Activated naive CD8-positive, alpha-beta T cell treated with anti-CD3 and anti-CD28 coated beads, Interleukin-2, amount 10 ng/mL, durations not matched to agents 7 days and 5 days (primary cell): Measurements from ENCODE around the gene TNNI2. TPM values are rescaled to one million over a fixed set of nuclear protein-coding genes. Genes with fewer than 3 reads are reported as not detected.

Experiments
- ATAC-seq: fragments of 150-1000 bp; cut with Tn5 transposase; one replicate; pipeline ENCODE4 v1.10.0; 2021; ENCODE audit warnings: low read depth, moderate library complexity
- POLR2A ChIA-PET: fragments of 350-600 bp; sonication (Branson Sonifier 250); formaldehyde crosslinking; loops from one replicate; lab custom pipeline; 2021; ENCODE audit warnings: antibody characterized with exemption; lab: Charles Lee
- DNase-seq: peaks from one replicate; pipeline ENCODE4 v3.0.0; 2021
- H3K27ac Mint-ChIP-seq: one replicate; pipeline ENCODE4 v1.8.0; 2022; ENCODE audit warnings: mild to moderate bottlenecking, mixed read lengths
- H3K27me3 Mint-ChIP-seq: one replicate; pipeline ENCODE4 v1.8.0; 2022; ENCODE audit warnings: mild to moderate bottlenecking, moderate library complexity, mixed read lengths
- H3K36me3 Mint-ChIP-seq: one replicate; pipeline ENCODE4 v1.8.0; 2021; ENCODE audit warnings: mild to moderate bottlenecking, mixed read lengths
- H3K4me1 Mint-ChIP-seq: one replicate; pipeline ENCODE4 v1.8.0; 2021; ENCODE audit warnings: mixed read lengths
- H3K4me3 Mint-ChIP-seq: one replicate; pipeline ENCODE4 v1.8.0; 2022; ENCODE audit warnings: mild to moderate bottlenecking, moderate library complexity, mixed read lengths
- H3K9me3 Mint-ChIP-seq: one replicate; pipeline ENCODE4 v1.8.0; 2021; ENCODE audit warnings: mixed read lengths
- total RNA-seq, 2 experiments: library from RNA; stranded (reverse); gene quantifications; one replicate each; pipeline ENCODE4 v1.2.3, GENCODE V29; 2021

TNNI2 gene
- total RNA-seq, 2 experiments from 2014 or later = 0.67 TPM; not detected in 1

GRCh38 chr11:1847926-1848639, 9.3 kb downstream of the TNNI2 start:
- DNase-seq = no peak
- H3K27ac Mint-ChIP-seq = no peak overlapping the region
- POLR2A ChIA-PET = interaction anchor here (0.7 kb wide), 1 partner anchor 59 kb away, joined by 3 read pairs; no protein-coding TSS in a partner anchor
- no peak for ATAC-seq
- no peaks in the 10 kb centered on the region for H3K9me3 Mint-ChIP-seq
- H3K27me3 Mint-ChIP-seq = peaks cover 23% of the 10 kb centered on the region
- peaks cover 2% of the 10 kb centered on the region for H3K36me3 Mint-ChIP-seq
- H3K4me3 Mint-ChIP-seq = no peak overlapping the region
- H3K4me1 Mint-ChIP-seq = peaks cover 60% of the 10 kb centered on the region

- H3K4me3 Mint-ChIP-seq = no peak overlapping the region
- POLR2A ChIA-PET = no interaction called here
Measured at GRCh38 chr11:1848640-1849430, 10.1 kb downstream of the TNNI2 start.

GRCh38 chr11:1851468-1852180, 12.8 kb downstream of the TNNI2 start:
- Mint-ChIP-seq H3K4me3 (peak overlapping the region; percentile 97), H3K9me3 (no peaks in the 10 kb centered on the region), H3K4me1 (peaks cover 35% of the 10 kb centered on the region), H3K36me3 (peaks cover 10% of the 10 kb centered on the region), H3K27me3 (peaks cover 15% of the 10 kb centered on the region), H3K27ac (peak overlapping the region; percentile 98)
- POLR2A ChIA-PET = interaction anchor here (0.5 to 4.6 kb wide), 5 partner anchors 9 to 472 kb away, joined by 4 to 68 read pairs (median 15); partner anchors contain the start of genes PRR33 and TNNI2
- no peak for ATAC-seq
- DNase-seq = no peak

More at GRCh38 chr11:1848640-1849430, 10.1 kb downstream of the TNNI2 start:
- Mint-ChIP-seq H3K36me3 (peaks cover 8% of the 10 kb centered on the region), H3K27me3 (peaks cover 23% of the 10 kb centered on the region), H3K4me1 (peaks cover 52% of the 10 kb centered on the region), H3K9me3 (no peaks in the 10 kb centered on the region), H3K27ac (peak overlapping the region; percentile 39)
- DNase-seq = no peak
- ATAC-seq = no peak

DNA sequence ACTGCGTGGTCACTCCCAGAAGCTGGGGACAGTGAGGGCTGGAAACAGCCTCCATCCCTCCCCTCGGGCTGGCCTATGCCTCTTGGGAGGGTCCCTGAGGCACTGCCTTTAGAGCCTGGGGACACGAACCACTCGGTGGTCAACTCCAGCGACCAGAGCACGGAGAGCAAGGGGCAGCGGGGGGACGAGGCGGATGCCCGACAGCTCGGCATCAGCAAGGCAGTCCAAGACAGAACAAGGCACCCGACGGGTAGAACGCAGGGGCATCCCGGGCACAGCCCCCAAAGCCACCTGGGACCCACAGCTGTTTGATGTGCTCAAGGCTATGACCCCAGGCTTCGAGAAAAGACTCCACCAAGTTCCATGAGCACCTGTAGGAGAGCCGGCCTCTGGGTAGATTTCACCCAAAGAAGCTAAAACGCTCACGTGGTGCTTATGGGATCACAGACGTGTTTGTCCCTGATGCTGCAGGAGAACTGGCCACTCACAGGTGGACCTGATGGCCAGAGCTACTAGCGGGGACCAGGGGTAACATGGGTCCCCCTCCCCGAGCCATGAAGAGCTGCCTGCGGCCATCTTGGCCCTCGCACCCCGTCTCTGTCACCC, 13.6 kb downstream of the TNNI2 start:
- H3K4me3 Mint-ChIP-seq = peak overlapping the region; percentile 97
- peak overlapping the region; percentile 98 for H3K27ac Mint-ChIP-seq
- POLR2A ChIA-PET = interaction anchor here (0.5 to 4.6 kb wide), 10 partner anchors 10 to 960 kb away, joined by 3 to 68 read pairs (median 8); partner anchors contain the start of genes MRPL23, PRR33 and TNNI2
- peak; percentile 1 for ATAC-seq
- peaks cover 14% of the 10 kb centered on the region for H3K27me3 Mint-ChIP-seq
- no peaks in the 10 kb centered on the region for H3K9me3 Mint-ChIP-seq
- no peak for DNase-seq
- H3K4me1 Mint-ChIP-seq = peaks cover 33% of the 10 kb centered on the region
- peaks cover 10% of the 10 kb centered on the region for H3K36me3 Mint-ChIP-seq

DNA sequence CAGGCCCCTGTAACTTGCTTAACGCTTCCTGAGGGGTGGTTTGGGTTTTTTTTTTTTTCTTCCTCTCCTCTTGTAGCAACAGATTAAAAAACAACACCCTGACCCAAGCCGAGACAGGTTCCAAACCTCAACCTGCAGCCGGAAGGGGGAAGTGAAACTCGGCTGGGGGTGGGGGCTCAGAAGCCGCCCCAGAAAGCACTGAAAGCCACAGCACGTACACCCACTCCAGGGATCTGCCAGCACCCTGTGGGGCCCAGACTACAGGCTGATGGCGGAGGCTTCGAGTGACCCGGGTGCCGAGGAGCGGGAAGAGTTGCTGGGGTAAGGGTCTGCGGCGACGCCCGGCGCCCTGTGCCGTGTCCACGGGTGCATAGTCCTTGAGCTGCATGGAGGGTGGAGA, 14.1 kb downstream of the TNNI2 start, which contains the start of gene LSP1:
Gene LSP1 (plus strand): TSS at position 208 of the 400 bp plus-strand sequence. CDS start 61 bp downstream, at position 269.
- Mint-ChIP-seq H3K36me3 (peaks cover 10% of the 10 kb centered on the region), H3K4me3 (peak within 1 kb of the TSS; percentile 97)
- peak; percentile 67 for ATAC-seq

GRCh38 chr11:1853376-1854131, 14.8 kb downstream of the TNNI2 start:
- Mint-ChIP-seq H3K27ac (peak overlapping the region; percentile 98), H3K9me3 (no peaks in the 10 kb centered on the region), H3K27me3 (peaks cover 6% of the 10 kb centered on the region), H3K4me1 (peaks cover 31% of the 10 kb centered on the region), H3K36me3 (peaks cover 10% of the 10 kb centered on the region), H3K4me3 (peak overlapping the region; percentile 97)
- POLR2A ChIA-PET = interaction anchor here (0.8 to 4.6 kb wide), 11 partner anchors 11 to 1010 kb away, joined by 3 to 68 read pairs (median 4); partner anchors contain the start of genes MRPL23, PRR33 and TNNI2
- DNase-seq (no peak), ATAC-seq (no peak)

More for the DNA sequence above, 14.1 kb downstream of the TNNI2 start, which contains the start of gene LSP1:
- Mint-ChIP-seq H3K27ac (peak within 1 kb of the TSS; percentile 98), H3K4me1 (peaks cover 31% of the 10 kb centered on the region), H3K27me3 (peaks cover 11% of the 10 kb centered on the region), H3K9me3 (no peaks in the 10 kb centered on the region)
- POLR2A ChIA-PET = interaction anchor here (0.7 to 4.6 kb wide), 13 partner anchors 10 to 1010 kb away, joined by 3 to 68 read pairs (median 4); partner anchors contain the start of genes MRPL23, PRR33 and TNNI2
- peak; percentile 82 for DNase-seq

- H3K4me3 Mint-ChIP-seq = peak overlapping the region; percentile 97
- ATAC-seq = no peak
- H3K9me3 Mint-ChIP-seq = no peaks in the 10 kb centered on the region
- POLR2A ChIA-PET = interaction anchor here (0.9 to 4.6 kb wide), 6 partner anchors 12 to 93 kb away, joined by 3 to 68 read pairs (median 14); partner anchors contain the start of genes MRPL23, PRR33 and TNNI2
- H3K36me3 Mint-ChIP-seq = peaks cover 10% of the 10 kb centered on the region
- peak overlapping the region; percentile 98 for H3K27ac Mint-ChIP-seq
- no peaks in the 10 kb centered on the region for H3K27me3 Mint-ChIP-seq
- DNase-seq = no peak
- H3K4me1 Mint-ChIP-seq = peaks cover 26% of the 10 kb centered on the region
Measured at GRCh38 chr11:1854132-1854948, 15.6 kb downstream of the TNNI2 start.

GRCh38 chr11:1854949-1855885, 16.4 kb downstream of the TNNI2 start:
- DNase-seq (no peak), ATAC-seq (no peak)
- Mint-ChIP-seq H3K9me3 (no peaks in the 10 kb centered on the region), H3K4me1 (peaks cover 26% of the 10 kb centered on the region), H3K4me3 (peak overlapping the region; percentile 97), H3K27ac (no peak overlapping the region), H3K36me3 (peaks cover 10% of the 10 kb centered on the region), H3K27me3 (no peaks in the 10 kb centered on the region)
- POLR2A ChIA-PET = no interaction called here

DNA sequence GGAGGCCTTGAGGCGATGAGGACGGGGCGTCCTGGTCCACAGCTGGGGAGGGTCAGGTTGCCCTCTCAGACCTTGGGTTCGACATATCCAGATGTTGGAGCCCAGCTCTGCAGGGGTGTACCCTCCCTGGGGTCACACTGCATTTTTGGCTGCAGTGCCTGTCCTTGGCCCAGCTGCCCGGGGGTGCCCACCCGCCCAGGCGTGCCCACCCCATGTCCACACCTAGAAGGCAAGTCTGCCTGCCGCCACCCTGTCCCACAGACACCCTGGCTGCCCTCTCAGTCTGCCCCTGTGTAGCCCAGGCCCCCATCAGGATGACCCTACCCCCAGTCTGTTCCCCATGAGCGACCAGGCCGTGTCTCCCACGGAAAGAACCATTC, 17.1 kb downstream of the TNNI2 start:
- POLR2A ChIA-PET = interaction anchor here (1.4 kb wide), 1 partner anchor 14 kb away, joined by 3 read pairs; no protein-coding TSS in a partner anchor
- Mint-ChIP-seq H3K4me1 (peaks cover 21% of the 10 kb centered on the region), H3K36me3 (peaks cover 10% of the 10 kb centered on the region), H3K27me3 (no peaks in the 10 kb centered on the region), H3K27ac (no peak overlapping the region), H3K9me3 (no peaks in the 10 kb centered on the region), H3K4me3 (peak overlapping the region; percentile 12)
- DNase-seq (no peak), ATAC-seq (no peak)

GRCh38 chr11:1856306-1857005, 17.7 kb downstream of the TNNI2 start:
- Mint-ChIP-seq H3K36me3 (peaks cover 10% of the 10 kb centered on the region), H3K9me3 (no peaks in the 10 kb centered on the region), H3K4me1 (peaks cover 16% of the 10 kb centered on the region), H3K27ac (no peak overlapping the region), H3K27me3 (no peaks in the 10 kb centered on the region), H3K4me3 (peak overlapping the region; percentile 12)
- ATAC-seq (no peak), DNase-seq (no peak)
- POLR2A ChIA-PET = interaction anchor here (1.4 kb wide), 1 partner anchor 13 kb away, joined by 3 read pairs; no protein-coding TSS in a partner anchor
